H1 (cell line): ENCODE data around the gene STAC2. TPM values are rescaled to one million over a fixed set of nuclear protein-coding genes. Genes with fewer than 3 reads are reported as not detected.

Experiments used
- CHD7 ChIP-seq: fragments of 300-600 bp; sonication (generic); IDR thresholded peaks from 2 replicates; pipeline ENCODE4 v1.7.1; 2012; ENCODE audit warnings: low read length, moderate library complexity, mild to moderate bottlenecking, inconsistent platforms; ENCODE audit not compliant: insufficient replicate concordance
- polyA plus RNA-seq, 7 experiments: library from polyadenylated mRNA; depleted of rRNA in 3 of 7; stranded (reverse) in 5 of 7; unstranded in 2 of 7; fragments of >200 nt in 5 of 7; fragments of 200-250 nt in 2 of 7; gene quantifications; 1 replicate in 5 of 7; 2 replicates in 1 of 7; 4 replicates in 1 of 7; pipeline versions ENCODE4 v1.2.1 to v1.2.3, GENCODE V29; 2011 to 2013; ENCODE audit warnings: missing spikeins in 2 of 7, mixed read lengths in 2 of 7
- total RNA-seq: library from RNA; stranded (reverse); fragmentation: NEBNext Ultra II Directional; extraction: Animal tissue kit (Norgen Biotek cat#: 25700); gene quantifications from 2 replicates; pipeline ENCODE4 v1.2.1, GENCODE V29; 2021

The STAC2 gene
- total and polyA plus RNA-seq, 2 of the 8 experiments (the other 6 are each of a cell fraction or from before 2014, with no cell fraction given): 1.5 to 6.0 TPM

DNA sequence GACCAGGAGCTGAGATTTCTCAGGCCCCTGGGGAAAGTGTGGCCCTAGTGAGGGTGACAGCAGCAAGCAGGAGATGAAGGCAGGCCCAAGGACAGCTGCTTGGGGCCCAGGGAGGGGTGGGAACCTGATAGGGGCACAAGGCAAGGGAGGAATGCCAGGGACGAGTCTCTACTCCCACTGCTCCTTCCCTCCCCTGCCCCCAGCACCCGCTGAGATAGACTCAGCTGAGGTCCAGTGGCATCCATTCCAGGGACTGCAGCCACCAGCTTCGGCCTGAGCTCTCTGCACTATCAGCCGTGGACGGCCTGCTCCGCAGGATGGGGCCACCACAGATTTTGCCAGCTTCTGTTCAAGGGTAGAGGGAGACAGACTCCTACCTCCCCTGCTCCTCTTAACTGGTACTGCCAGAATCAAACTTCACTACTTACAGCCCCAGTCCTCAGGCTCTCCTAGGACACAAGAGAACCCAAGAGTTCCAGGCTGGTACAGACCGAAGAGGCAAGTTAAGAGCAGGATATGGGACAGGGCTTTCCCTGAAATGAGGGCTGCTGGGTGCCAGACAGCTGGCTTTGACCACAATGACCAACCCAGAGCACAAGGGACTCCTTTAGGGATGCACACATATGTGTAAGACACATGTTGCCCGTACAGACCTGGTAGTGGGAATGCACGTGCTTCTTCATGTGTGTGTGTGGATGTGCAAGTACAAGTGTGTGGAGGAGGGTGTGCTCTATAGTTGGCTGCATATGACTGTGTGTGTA is 33.8 kb downstream of the STAC2 start (continued):
- TF ChIP-seq CHD7: no peak
